Endothelial cell of umbilical vein (primary cell): Measurements from ENCODE around the gene ERRFI1. TPM values are rescaled to one million over a fixed set of nuclear protein-coding genes. Genes with fewer than 3 reads are reported as not detected.

Experiments
- BruUV-seq: library from RNA; stranded (reverse); fragments of 400-500 nt; replicated peaks from 2 replicates; lab custom pipeline; 2021; lab: Mats Ljungman, UMichigan
- CTCF ChIA-PET: fragments of 300-600, 350-600 bp; sonication (Branson Sonifier 250); formaldehyde crosslinking; loops from one replicate; lab custom pipeline; 2021; ENCODE audit warnings: antibody characterized with exemption, inconsistent platforms; lab: Charles Lee
- POLR2A ChIA-PET: fragments of 300-600, 350-600 bp; sonication (Branson Sonifier 250); formaldehyde crosslinking; loops from one replicate; lab custom pipeline; 2021; ENCODE audit warnings: antibody characterized with exemption, inconsistent platforms; lab: Charles Lee
- DNase-seq: peaks from one replicate; pipeline ENCODE4 v3.0.0-alpha.2; 2011; ENCODE audit warnings: low read depth, low spot score
- FAIRE-seq: peaks from 2 replicates; lab custom pipeline; 2011; peaks lifted over from hg19 to GRCh38; lab: Jason Lieb, UNC
- H2AFZ ChIP-seq: 2 replicates; pipeline ENCODE4 v1.6.0; 2012; ENCODE audit warnings: low read depth, low read length, control low read depth, inconsistent platforms
- H3K27ac ChIP-seq: 2 replicates; pipeline ENCODE4 v1.5.1; 2011; ENCODE audit warnings: low read depth, mild to moderate bottlenecking, control low read depth, low read length, moderate library complexity; ENCODE audit not compliant: insufficient read depth
- H3K27me3 ChIP-seq, 2 experiments: 2 replicates each; pipeline versions ENCODE4 v1.6.0 to v1.6.1; 2011; ENCODE audit warnings: low read length in 2 of 2, mixed read lengths in 1 of 2; ENCODE audit not compliant: control insufficient read depth in 2 of 2, insufficient read depth in 2 of 2
- H3K36me3 ChIP-seq, 2 experiments: 2 replicates in 1 of 2; 3 replicates in 1 of 2; pipeline ENCODE4 v1.5.1; 2011; ENCODE audit warnings: low read length in 2 of 2, mild to moderate bottlenecking in 1 of 2, moderate library complexity in 1 of 2; ENCODE audit not compliant: control insufficient read depth in 2 of 2, insufficient read depth in 2 of 2; ENCODE audit errors: extremely low read depth in 1 of 2
- H3K4me1 ChIP-seq: 3 replicates; pipeline ENCODE4 v1.5.1; 2011; ENCODE audit warnings: mild to moderate bottlenecking, low read length; ENCODE audit not compliant: control insufficient read depth, insufficient read depth; ENCODE audit errors: extremely low read depth
- H3K4me2 ChIP-seq: 2 replicates; pipeline ENCODE4 v1.6.1; 2011; ENCODE audit warnings: low read length, control low read depth, mixed read lengths; ENCODE audit not compliant: insufficient read depth
- H3K4me3 ChIP-seq, 3 experiments: fragments of 200-600 bp in 1 of 3; sonication (generic), shearing (Covaris generic) in 1 of 3; replicated peaks in 1 of 3; 2 replicates each; pipeline ENCODE4 v1.5.1; 2011 to 2016; ENCODE audit warnings: control low read depth in 3 of 3, low read length in 3 of 3, mild to moderate bottlenecking in 2 of 3, inconsistent platforms in 1 of 3, low read depth in 1 of 3, moderate library complexity in 1 of 3; ENCODE audit not compliant: insufficient read depth in 1 of 3
- H3K79me2 ChIP-seq: 2 replicates; pipeline ENCODE4 v1.6.0; 2012; ENCODE audit warnings: low read length, inconsistent platforms; ENCODE audit not compliant: control insufficient read depth, insufficient read depth
- H3K9ac ChIP-seq: replicated peaks from 2 replicates; pipeline ENCODE3; 2011; ENCODE audit warnings: low read length, control low read depth; ENCODE audit not compliant: insufficient read depth; ENCODE audit errors: extremely low read depth
- H3K9me1 ChIP-seq: replicated peaks from 3 replicates; pipeline ENCODE4 v1.6.0; 2011; ENCODE audit warnings: mild to moderate bottlenecking, low read length; ENCODE audit not compliant: control insufficient read depth, insufficient read depth; ENCODE audit errors: extremely low read depth
- H3K9me3 ChIP-seq: replicated peaks from 2 replicates; pipeline ENCODE4 v1.5.1; 2012; ENCODE audit warnings: low read length, inconsistent platforms; ENCODE audit not compliant: control insufficient read depth, insufficient read depth
- H4K20me1 ChIP-seq: replicated peaks from 2 replicates; pipeline ENCODE3; 2011; ENCODE audit warnings: mild to moderate bottlenecking, low read length; ENCODE audit not compliant: control insufficient read depth, insufficient read depth; ENCODE audit errors: extremely low read depth
- EZH2 ChIP-seq: IDR thresholded peaks from 2 replicates; pipeline ENCODE4 v1.6.1; 2012; ENCODE audit warnings: borderline replicate concordance, low read depth, mild to moderate bottlenecking, moderate library complexity, low read length, inconsistent platforms; ENCODE audit not compliant: severe bottlenecking
- FOS ChIP-seq: IDR thresholded peaks from 2 replicates; pipeline ENCODE4 v1.6.1; 2011; ENCODE audit warnings: mild to moderate bottlenecking, low read length, moderate library complexity, borderline replicate concordance; ENCODE audit not compliant: insufficient read depth
- GATA2 ChIP-seq: IDR thresholded peaks from 2 replicates; pipeline ENCODE4 v1.7.0; 2011; ENCODE audit warnings: low read depth, mild to moderate bottlenecking, moderate library complexity, mixed read lengths, low read length; ENCODE audit not compliant: insufficient read length, insufficient read depth
- JUN ChIP-seq: IDR thresholded peaks from 2 replicates; pipeline ENCODE4 v1.6.1; 2011; ENCODE audit warnings: borderline replicate concordance, low read depth; ENCODE audit not compliant: insufficient read length, insufficient read depth
- MYC ChIP-seq: IDR thresholded peaks from one replicate; pipeline ENCODE4 v1.6.1; 2011; ENCODE audit warnings: mild to moderate bottlenecking, low read depth, low read length
- POLR2A ChIP-seq: IDR thresholded peaks from 2 replicates; pipeline ENCODE4 v1.6.1; 2012; ENCODE audit warnings: low read depth, mild to moderate bottlenecking, control low read depth, low read length
- POLR2AphosphoS5 ChIP-seq: IDR thresholded peaks from 2 replicates; pipeline ENCODE4 v1.6.1; 2012; ENCODE audit warnings: low read depth, mild to moderate bottlenecking, control low read depth, low read length, moderate library complexity; ENCODE audit not compliant: insufficient read depth
- dilution Hi-C: fragments of 300-500 bp; cut with MboI; formaldehyde crosslinking; loops from one replicate; pipeline ENCODE4 v1.15.0; 2019; ENCODE audit warnings: low sequenced_read_pairs; ENCODE audit not compliant: extremely low pct_ligation_motif_present
- intact Hi-C: fragments of 100-400 bp; cut with micrococcal nuclease; formaldehyde crosslinking; loops from one replicate; pipeline ENCODE4 v1.10.0; 2022
- polyA plus RNA-seq, 4 experiments: library from polyadenylated mRNA; depleted of rRNA in 3 of 4; stranded (reverse) in 3 of 4; unstranded in 1 of 4; fragments of >200 nt; gene quantifications; 2 replicates each; pipeline versions ENCODE4 v1.2.1 to v1.2.3, GENCODE V29; 2011 to 2012; ENCODE audit warnings: missing spikeins in 1 of 4
- total RNA-seq: library from RNA; stranded (reverse); gene quantifications from 2 replicates; pipeline ENCODE4 v1.2.3, GENCODE V29; 2021
- TF ChIP-seq, protein P1 (sequence below), 2 donors: IDR thresholded peaks; 1 replicate in 1 of 2; 2 replicates in 1 of 2; pipeline ENCODE4 v1.5.1; 2011; ENCODE audit warnings: low read length in 2 of 2, mild to moderate bottlenecking in 2 of 2, moderate library complexity in 2 of 2, control low read depth in 1 of 2, inconsistent platforms in 1 of 2, low read depth in 1 of 2; ENCODE audit not compliant: insufficient read depth in 1 of 2; ENCODE audit errors: extremely low read depth in 1 of 2
- TF ChIP-seq, protein P2 (sequence below): IDR thresholded peaks from 2 replicates; pipeline ENCODE4 v1.6.1; 2011; ENCODE audit not compliant: insufficient read depth, insufficient read length

Gene ERRFI1
- total and polyA plus RNA-seq, 2 donors (not counting 3 experiments of a cell fraction or from before 2014, with no cell fraction given): 28.1 to 32.0 TPM

DNA sequence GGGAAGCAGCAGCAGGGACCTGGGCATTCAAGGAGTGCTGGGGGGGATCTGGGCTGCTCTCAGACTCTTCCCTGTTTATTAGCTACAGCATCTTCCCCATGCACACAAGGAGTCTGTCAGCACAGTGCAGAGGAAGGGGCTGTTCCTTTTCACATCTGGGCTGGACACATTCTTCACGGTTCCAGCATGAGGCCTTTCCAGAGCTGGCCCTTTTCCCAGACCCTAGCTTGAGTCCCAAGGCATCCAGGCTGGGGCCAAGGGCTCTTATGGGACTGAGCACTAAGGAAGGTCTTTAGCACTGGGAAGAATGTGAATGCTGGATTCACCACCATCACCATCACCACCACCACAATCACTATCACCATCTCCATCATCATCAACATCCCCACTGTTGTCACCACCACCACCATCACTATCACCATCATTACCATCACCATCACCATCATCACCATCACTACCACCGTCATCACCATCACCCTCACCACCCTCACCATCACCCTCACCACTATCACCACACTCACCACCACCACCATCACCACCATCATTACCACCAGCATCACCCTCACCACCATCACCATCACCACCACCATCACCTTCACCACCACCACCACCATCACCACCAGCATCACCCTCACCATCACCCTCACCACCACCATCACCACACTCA, 36.2 kb downstream of the ERRFI1 start:
- H3K79me2 ChIP-seq: no peaks in the 10 kb centered on the region
- no peak overlapping the region for H3K9ac ChIP-seq
- peaks cover 1 to 12% of the 10 kb centered on the region in 2 experiments for H3K36me3 ChIP-seq
- FAIRE-seq (no peak), DNase-seq (no peak)
- no peaks in the 10 kb centered on the region for H3K9me3 ChIP-seq
- H3K27ac ChIP-seq: no peak overlapping the region
- BruUV-seq: no TSS peak
- dilution Hi-C loops: no loop called here
- H3K27me3 ChIP-seq: no peaks in the 10 kb centered on the region
- CTCF ChIA-PET: interaction anchor here (0.9 kb wide), 1 partner anchor 25 kb away, joined by 5 read pairs; no protein-coding TSS in a partner anchor
- H3K4me2 ChIP-seq: no peak overlapping the region
- H3K4me3 ChIP-seq: no peak overlapping the region
- H3K9me1 ChIP-seq: no peaks in the 10 kb centered on the region
- H3K4me1 ChIP-seq: no peaks in the 10 kb centered on the region
- POLR2A ChIA-PET: no interaction called here
- H2AFZ ChIP-seq: no peak overlapping the region
- TF ChIP-seq GATA2 (no peak), MYC (no peak), POLR2AphosphoS5 (no peak), FOS (no peak), EZH2 (no peak), JUN (no peak), POLR2A (no peak)
- TF ChIP-seq, protein P1, sequence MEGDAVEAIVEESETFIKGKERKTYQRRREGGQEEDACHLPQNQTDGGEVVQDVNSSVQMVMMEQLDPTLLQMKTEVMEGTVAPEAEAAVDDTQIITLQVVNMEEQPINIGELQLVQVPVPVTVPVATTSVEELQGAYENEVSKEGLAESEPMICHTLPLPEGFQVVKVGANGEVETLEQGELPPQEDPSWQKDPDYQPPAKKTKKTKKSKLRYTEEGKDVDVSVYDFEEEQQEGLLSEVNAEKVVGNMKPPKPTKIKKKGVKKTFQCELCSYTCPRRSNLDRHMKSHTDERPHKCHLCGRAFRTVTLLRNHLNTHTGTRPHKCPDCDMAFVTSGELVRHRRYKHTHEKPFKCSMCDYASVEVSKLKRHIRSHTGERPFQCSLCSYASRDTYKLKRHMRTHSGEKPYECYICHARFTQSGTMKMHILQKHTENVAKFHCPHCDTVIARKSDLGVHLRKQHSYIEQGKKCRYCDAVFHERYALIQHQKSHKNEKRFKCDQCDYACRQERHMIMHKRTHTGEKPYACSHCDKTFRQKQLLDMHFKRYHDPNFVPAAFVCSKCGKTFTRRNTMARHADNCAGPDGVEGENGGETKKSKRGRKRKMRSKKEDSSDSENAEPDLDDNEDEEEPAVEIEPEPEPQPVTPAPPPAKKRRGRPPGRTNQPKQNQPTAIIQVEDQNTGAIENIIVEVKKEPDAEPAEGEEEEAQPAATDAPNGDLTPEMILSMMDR (IDR thresholded peaks at IDR 0.05; ENCODE audit: extremely low read depth in 1 of 2, insufficient read depth in 1 of 2, low read depth in 1 of 2, low read length in 2 of 2): no peak
- TF ChIP-seq, protein P2, sequence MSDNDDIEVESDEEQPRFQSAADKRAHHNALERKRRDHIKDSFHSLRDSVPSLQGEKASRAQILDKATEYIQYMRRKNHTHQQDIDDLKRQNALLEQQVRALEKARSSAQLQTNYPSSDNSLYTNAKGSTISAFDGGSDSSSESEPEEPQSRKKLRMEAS: no peak
- H4K20me1 ChIP-seq: no peaks in the 10 kb centered on the region
- intact Hi-C loops: no loop called here
